ENCODE results near the gene HECW1.

GRCh38 chr7:43553999-43554398, 441.6 kb downstream of the HECW1 start:
- TF ChIP-seq ZFP30 (CRISPR knock-in tag; IDR thresholded peaks at IDR 0.05) = no peak
- no peak for TF ChIP-seq ZFP3 (CRISPR knock-in tag; IDR thresholded peaks at IDR 0.05)
- no peak for TF ChIP-seq TOX (CRISPR knock-in tag; IDR thresholded peaks at IDR 0.05; ENCODE audit: borderline replicate concordance)
- no peak for TF ChIP-seq ZNF8 (CRISPR knock-in tag; IDR thresholded peaks at IDR 0.05)
- TF ChIP-seq TSHZ2 (CRISPR knock-in tag; IDR thresholded peaks at IDR 0.05) = no peak
- TF ChIP-seq POU6F1 (CRISPR knock-in tag; IDR thresholded peaks at IDR 0.05; ENCODE audit: borderline replicate concordance, low read depth) = no peak
- no peak for TF ChIP-seq RARB (CRISPR knock-in tag; IDR thresholded peaks at IDR 0.05)
- TF ChIP-seq CREB5 (CRISPR knock-in tag; IDR thresholded peaks at IDR 0.05; ENCODE audit: low read depth) = no peak

Data from SK-N-SH treated with all-trans-retinoic acid at 6 μM for 48 hours (cell line).